HG03196 (cell line): ENCODE data around the gene PARVA.
"Not testable (repeated sequence)": the region's sequence is repeated elsewhere in the genome, so short reads cannot be mapped to it uniquely, and the experiment has no call there.

Experiments
- ATAC-seq: cut with Tn5 transposase; IDR thresholded peaks from one replicate; pipeline ENCODE4 v1.9.1; 2021; ENCODE audit not compliant: unreplicated experiment

The PARVA gene

DNA sequence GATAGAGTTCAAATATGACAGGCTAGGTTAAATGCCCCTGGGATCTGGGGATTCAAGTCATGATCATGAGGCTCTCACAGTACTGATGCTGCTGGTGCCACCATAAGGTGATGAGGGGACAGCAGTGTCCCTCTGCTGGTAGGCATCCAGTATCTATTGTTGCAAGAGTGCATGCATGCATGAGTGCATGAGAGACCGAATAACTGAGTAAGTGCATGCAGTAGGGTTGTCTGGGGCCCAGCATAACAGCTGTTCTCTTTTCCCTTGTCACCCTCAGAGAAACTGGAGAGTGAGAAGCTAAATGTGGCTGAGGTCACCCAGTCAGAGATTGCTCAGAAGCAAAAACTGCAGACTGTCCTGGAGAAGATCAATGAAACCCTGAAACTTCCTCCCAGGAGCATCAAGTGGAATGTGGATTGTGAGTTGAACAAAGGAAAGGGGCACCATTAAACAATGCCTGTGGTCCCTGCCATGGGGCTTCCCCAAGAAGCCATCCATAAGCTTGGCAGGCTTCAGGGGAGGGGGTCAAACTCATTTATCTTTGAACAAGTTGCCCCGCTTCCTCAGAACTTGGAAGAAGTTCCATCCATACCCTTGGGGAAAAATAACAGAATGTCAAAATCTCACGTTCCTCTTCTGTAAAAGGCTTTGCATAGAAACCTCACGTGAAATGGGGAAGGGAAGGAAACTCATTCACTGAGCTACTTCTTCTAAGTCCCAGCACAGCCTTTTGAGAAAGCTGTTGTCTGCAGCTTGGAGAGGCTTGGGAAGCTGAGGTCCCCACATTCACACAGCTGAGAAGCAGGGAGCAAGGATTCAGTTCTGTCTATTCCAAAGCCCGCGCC is 119.0 kb downstream of the PARVA start:
- ATAC-seq, result no peak

DNA sequence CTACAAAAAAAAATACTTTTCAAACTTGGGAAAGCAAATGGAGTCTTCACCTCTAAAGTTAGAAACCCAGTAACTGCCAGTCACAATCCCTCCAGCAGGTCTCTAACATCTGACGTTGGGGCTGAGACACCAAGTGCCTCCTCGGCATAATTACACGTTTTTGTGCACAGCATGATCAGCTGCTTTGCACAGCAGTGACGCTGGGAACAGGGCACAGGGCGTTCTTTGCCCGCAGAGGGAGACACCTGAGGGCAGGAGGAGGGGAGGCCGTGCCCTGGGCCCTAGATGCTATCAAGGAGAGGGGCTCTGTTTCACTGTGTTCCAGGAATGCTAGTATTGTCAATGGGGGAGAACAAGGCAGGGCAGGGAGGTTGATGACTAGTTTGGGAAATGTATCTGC is 120.1 kb downstream of the PARVA start:
- no peak for ATAC-seq

DNA sequence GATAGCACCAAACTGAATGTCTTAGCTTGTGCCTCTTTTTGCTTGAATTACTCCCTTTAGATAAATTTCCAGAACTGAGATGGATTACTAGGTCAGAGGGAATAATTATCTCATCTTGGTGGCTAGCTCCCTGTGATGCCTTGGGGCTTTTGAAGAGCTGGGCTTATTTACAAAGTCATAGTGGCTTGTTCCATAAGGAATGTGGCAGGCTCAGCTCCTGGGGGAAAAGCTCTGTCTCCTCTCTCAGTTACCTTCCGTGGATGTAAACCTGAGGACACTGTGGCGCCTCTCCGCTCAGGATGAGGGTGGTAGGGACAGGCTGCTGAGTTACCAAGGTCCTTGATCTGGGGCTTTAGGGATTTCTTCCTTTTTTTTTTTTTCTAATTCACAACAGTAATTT is 121.7 kb downstream of the PARVA start:
- no peak for ATAC-seq

DNA sequence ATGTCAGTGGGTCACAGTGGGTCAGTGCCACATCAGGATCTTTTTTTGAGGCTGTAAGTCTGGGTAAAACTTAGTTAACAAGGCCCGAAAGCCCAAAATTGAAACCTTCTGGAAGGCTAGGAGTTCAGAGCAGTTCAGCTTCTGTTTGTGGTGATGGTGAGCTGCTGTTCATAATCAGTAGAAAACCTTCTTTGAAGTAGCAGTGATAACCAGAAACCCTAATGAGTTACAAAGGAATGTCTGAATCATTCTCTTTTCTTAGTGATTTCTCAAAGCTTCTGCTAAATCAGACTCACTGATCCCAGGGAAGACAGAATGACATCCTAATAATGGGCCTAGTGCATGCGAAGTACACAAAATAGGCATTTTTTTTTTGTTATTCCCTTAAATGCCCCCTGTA is 124.7 kb downstream of the PARVA start:
- no peak for ATAC-seq

DNA sequence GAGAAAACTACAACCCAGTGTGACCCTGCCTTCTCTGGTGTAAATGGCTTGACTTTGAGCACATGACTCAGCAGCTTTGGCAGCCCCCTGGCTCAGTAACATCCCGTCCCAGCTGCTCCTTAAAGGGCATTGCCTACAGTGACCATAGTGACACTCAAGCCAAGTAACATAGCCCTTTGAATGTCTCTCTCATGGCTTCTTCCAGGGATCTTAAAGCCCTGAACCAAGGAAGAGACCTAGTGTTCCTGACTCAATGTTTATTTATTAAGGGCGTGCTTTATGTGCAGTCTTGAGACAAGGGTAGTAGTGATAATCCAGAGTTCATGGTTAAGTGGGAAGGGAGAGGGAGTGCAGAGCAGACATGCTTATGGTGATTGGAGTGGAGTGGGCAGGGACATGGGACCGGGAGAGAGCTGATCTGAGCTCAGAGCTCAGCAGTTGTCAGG is 125.7 kb downstream of the PARVA start:
- ATAC-seq, result no peak

DNA sequence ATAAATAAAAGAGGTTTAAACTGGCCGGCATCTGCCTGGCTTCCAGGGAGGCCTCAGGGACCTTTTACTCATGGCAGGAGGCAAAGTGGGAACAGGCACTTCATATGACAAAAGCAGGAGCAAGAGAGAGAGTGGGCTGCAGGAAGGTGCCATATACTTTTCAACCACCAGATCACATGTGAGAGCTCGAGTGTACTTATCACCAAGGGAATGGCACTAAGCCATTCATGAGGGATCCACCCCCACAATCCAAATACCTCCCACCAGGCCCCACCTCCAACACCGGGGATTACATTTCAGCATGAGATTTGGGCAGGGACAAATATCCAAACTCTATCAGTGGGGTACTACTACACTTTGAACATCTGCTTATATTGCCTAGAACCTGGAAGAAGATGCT is 126.5 kb downstream of the PARVA start:
- ATAC-seq, result no peak

DNA sequence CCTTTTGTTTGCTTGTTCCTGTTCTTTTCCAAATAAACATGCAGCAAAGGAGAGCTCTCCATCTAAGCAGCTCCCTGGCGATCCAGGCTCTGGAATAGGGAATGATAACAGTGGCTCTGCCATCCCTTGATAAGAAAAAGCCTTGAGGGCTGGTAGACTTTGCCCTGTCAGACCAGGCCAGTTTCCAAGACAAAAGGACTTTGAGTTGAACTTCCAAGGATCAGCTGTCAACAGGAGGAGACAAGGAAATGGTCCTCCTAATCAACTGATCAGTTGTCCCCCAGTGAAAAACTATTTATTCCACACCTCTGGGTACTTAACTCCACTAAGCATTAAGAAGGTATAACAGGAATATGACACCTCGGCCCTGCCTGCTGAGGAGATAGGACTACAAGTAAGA is 127.8 kb downstream of the PARVA start:
- no peak for ATAC-seq

DNA sequence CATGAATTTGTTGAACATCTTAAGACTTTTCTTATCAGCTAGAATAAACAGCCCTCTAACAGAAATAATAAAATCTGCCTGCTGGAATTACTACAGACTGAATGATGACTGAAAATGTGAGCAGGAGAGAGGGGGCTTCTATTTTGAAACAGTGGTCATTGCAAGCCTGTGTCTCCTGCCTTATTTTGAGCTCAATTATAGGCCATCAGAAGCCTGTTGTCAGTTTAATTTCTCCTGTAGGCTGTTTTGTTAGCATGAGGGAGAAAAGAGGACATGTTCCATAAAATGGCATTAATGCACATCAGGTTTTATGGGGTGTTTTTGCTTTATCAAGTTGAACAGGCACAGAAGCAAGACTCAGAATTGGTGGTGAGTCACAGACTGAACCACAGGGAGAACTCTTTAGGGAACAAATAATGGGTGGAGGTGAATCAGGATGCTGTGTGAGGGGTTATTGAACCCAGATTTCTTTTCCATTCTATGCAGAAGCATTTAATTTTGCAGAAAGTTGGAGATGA is 129.1 kb downstream of the PARVA start:
- ATAC-seq, result no peak

DNA sequence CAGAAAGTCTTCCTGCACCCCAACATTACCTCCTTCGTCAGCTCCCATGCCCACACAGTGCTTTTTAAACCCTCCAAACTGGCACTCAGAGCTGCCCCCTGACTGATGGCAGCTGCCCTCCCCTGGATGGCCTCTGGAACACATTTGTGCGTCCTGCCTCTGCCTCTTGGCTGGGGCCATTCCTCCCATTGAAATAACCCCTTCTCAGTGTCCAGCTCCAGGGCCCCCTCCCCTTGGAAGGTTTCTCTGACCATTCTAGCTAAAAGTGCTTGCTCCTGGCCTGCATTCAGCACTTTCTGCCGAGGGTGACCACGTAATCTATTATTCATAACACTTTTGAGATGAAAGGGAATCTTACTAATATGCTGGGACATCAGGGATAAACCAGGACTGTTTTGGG is 130.0 kb downstream of the PARVA start:
- no peak for ATAC-seq

DNA sequence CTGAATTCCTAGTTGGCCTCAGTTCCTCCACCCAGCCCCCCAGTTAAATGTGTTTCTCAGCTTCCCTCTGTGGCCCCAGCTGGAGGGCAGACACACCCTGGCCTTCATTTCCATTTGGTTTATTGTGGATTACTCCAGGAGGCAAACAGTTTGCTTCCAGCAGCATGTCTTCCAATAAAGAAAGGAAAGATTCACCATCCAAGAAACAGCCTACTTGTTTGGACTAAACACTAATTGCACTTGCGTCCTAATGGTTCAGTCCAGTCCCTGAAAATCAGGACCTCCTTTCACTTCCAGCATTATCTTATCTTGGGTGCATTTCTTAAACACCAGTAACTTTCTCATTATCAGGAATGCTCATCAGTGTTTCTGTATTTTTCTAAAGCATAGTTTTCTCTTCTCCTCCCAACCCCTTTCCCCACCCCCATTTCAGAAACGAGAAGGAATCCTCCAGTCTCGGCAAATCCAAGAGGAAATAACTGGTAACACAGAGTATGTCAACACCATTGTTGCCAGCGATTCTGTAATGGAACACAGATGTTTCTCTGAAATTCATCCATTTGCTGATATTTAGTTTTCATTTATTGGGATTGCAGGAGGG is 130.9 kb downstream of the PARVA start:
- ATAC-seq, result no peak

DNA sequence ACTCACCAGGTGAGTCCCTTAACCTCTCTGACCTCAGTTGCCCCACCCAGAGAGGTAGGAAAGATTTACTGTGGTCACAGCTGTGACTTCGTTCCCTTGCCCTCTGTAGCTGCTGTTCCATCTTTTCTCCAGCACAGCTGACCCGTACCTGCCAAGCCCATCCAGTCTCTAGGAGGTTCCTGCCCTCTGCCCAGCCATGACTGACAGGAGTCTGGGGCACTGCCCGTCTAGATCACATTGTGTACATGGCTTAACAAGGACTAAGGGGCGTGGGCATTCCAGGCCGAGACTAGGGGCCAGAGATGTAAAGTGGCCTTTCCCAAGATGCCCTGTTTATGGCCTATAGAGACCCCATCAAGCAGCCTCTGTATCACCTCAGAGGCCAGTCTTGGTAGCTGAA is 132.0 kb downstream of the PARVA start:
- no peak for ATAC-seq

DNA sequence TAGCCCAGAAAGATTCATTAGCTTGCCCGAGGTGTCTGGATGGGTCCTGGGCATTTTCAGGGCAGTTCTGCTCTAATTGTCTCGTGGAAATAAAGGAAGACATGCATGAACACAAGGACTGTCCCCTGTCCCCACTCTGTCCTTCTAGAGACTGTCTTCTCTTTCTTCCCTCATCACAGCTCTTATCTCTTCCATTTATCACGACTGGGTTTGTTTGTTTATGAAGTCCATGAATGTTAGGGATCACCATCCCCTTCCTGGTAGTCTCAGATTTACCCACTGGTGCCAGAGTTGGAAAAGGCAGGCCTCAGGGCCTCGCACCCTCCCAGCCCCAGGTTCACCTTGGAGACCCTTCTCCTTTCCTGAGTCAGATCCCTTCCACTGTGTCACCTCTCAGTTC is 134.8 kb downstream of the PARVA start:
- no peak for ATAC-seq

DNA sequence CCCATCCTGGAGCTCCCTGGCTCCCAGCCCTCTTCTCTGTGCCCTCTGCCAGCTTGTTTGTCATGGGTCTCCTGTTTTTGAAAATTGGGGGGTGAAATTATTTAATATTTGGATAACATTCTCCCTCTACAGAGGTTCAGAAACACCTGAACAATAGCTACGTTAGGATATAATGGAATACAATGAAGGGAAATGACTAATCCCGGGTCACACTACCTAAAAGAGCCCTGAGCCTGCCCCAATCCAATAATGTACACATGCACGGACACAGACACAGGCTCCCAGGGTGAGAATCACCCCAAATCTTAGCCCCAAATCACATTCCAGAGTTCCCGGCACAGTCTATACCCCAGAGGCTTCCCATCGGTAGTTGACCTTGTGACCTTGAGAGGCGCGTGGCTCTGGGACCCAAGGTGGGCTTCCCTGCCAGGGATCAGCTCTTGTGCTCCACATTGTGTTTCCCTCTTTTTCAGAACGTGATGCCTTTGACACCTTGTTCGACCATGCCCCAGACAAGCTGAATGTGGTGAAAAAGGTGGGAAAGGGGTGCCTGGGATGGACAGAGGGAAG is 135.5 kb downstream of the PARVA start:
- no peak for ATAC-seq

DNA sequence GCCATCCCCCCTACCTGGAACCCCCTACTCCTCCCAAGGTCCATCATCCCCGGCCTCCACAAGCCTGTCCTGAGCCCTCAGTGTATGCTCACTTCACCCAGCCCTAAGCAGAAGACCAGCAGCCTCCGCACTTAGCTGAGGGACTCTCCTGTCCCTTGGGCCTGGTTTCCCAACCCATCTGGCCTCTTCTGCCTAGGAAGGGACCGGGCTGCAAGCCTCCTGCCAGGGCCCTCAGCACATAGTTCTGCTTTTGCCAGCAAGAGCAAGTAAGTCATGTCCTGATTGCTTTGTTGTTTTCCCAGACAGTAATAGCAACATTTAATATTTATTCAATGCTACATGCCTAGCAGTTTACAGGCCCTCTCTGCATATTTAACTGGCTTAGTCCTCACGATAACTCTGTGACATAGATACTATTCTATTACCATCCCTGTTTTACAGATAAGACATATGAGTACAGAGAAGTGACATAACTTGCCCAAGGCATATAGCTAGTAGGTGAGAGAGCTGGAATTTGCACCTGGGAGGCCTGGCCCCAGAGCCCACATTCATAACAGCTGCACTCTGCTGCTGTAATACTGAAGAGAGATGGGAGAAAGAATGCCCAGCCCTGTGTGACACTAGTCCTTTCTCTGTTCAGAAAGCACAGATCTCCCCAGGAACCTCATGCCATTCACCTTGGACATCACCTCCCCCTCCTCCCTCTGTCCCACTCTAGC is 139.2 kb downstream of the PARVA start:
- ATAC-seq, result no peak

DNA sequence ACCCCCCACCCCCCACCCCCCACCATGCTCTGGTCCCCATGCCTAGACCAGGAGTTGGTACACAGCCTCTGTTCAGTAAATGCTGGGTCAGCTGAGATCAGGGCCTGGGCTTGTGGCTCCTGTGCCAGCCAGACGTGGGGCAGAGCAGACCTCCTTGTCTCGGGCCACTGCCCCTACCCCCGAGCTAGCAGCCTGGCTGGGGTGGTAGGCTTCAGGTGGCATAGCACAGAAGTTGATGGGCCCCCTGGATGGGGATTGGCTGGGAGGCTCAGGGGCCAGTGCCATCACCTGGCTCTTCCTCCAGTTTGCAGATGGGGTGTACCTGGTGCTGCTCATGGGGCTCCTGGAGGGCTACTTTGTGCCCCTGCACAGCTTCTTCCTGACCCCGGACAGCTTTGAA is 139.9 kb downstream of the PARVA start:
- no peak for ATAC-seq

DNA sequence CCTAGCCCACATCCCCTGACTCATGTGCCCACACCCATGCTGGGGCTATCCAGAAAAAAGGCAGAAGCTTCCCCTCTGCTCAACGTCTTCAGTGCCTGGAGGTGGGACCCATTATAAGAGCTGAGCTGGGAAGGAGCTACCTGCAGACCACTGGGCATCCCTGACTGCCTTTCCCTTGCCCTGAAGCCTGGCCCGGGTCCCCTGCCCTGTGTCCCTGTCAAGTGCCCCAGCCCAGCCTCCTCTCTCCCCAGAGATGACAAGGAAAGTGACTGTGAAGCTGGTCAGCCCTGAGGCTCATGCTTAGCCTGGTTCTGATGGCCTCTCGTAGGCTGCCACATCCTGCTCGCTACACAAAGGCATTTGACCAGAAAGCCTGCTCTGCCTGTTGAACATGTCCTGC is 140.4 kb downstream of the PARVA start:
- ATAC-seq, result no peak

DNA sequence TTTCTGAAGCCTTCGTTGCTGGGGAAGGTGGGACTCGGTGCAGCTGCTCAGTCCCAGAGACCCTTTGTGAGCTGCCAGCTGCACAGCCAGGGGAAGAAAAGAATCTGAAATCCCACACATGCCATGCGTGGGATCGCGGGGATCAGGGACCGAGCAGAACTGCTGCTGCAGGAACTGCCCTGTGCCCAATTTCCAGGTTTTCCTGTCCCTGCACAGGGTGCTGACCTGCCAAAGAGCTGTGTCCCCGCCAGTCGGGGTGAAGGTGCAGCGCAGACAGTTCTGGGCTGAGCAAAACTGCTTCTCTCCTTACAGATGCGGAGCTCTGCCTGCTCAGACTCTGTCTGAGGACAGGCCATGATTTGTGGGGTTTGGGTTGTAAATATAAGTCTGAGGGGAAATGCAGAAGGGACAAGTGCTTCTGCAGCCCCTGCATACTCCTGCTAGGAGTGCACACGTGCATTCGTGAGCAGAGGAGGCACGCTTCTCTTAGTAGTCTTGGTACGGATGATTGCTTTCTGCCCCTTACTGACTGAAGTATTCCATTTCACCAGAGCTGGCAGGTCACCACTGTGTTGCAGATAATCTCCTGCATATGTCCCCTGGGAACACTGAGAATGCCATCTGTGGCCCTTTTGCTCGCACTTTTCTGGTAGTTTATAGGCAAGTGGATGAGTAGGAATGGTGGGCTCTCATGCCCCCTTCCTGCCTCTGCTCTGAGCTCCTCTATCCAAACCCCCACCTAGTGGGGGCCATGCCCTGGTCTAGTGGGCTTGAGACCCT is 141.4 kb downstream of the PARVA start:
- ATAC-seq, result no peak

DNA sequence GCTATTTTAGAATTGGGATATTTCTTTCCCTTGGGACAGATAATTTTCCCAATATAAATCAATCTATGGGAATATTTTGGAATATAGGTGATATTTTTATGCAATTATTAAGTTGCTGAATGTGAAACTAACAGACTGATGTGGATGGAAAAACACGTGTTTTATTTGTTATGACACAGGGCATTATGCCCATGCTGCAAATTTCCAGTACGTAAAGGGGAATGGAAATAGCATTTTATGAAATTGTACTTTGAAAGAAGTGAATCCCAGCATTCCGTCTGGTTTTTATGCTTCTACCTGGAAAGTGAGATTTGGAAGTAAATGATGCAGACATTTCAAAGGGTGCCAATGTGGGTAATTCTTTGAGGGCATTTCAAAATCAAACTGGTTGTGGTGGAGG is 142.7 kb downstream of the PARVA start:
- no peak for ATAC-seq

DNA sequence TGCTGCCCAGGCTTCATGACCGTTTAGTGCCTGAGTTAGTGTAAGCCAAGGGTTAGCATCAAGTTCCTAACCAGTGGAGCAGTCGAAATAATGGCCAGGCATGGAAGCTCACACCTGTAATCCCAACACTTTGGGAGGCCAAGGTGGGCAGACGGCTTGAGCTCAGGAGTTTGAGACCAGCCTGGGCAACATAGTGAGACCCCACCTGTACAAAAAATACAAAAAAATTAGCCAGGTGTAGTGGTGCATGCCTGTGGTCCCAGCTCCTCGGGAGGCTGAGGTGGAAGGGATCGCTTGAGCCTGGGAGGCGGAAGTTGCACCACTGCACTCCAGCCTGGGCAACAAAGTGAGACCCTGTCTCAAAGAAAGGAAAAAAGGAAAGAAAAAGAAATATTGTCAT is 143.2 kb downstream of the PARVA start:
- not testable (repeated sequence) for ATAC-seq

DNA sequence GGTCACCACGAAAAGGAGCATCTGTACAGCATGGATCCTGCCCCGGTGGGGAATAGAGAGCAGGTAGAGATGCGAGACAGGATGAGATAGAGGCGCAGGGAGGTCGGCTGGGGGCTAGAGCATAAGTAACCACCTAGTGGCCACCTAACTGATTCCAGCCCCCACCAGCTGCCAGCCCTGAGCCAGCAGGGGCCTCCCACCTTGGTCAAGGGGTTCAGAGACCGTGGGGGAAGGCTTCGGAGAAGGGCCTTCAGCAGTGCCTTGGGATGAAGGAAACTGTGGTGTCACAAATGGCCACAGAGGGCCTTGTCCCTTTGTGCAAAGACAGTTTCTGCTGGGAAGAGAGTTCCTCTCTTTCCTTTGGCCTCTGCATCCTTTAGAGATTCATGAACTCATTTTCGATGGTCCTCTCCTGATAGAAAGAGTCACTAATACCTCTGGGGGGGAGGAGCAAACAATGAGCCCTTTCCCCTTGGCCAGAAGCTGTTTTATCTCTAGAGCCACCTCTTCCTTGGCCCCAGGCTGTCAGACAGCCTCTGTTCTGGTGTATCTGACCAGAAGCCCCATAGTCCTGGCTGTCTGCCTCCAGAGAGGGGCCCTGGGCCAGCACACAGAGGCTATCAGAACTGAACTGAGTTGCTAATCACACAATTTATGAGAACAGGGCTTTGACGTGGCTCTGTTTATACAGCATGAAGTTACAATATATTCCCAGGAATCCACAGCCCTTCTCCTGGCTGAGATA is 146.0 kb downstream of the PARVA start:
- ATAC-seq, result no peak
